Esophagus muscularis mucosa (tissue), 4 donors: ENCODE measurements around the gene LRRTM4. TPM values are rescaled to one million over a fixed set of nuclear protein-coding genes. Genes with fewer than 3 reads are reported as not detected.

ENCODE experiments used
- DNase-seq: peaks from one replicate; pipeline ENCODE4 v3.0.0-alpha.2; 2017; ENCODE audit errors: extremely low spot score
- H3K27ac ChIP-seq, 4 donors: fragments of 200-600 bp; sonication (generic); replicated peaks in 1 of 4; 1 replicate in 3 of 4; 2 replicates in 1 of 4; pipeline ENCODE4 v1.5.1; 2016 to 2019; ENCODE audit warnings: mild to moderate bottlenecking in 1 of 4
- H3K27me3 ChIP-seq, 4 donors: fragments of 200-600 bp; sonication (generic); one replicate each; pipeline versions ENCODE4 v1.5.1 to v1.6.0; 2016 to 2019
- H3K36me3 ChIP-seq, 4 donors: fragments of 200-600 bp; sonication (generic); one replicate each; pipeline ENCODE4 v1.5.1; 2016 to 2019
- H3K4me1 ChIP-seq, 4 donors: fragments of 200-600 bp; sonication (generic); one replicate each; pipeline ENCODE4 v1.5.1; 2016 to 2019
- H3K4me3 ChIP-seq, 4 donors: fragments of 200-600 bp; sonication (generic); 1 replicate in 2 of 4; 2 replicates in 2 of 4; pipeline ENCODE4 v1.5.1; 2016 to 2019; ENCODE audit warnings: mild to moderate bottlenecking in 4 of 4, moderate library complexity in 1 of 4
- H3K9me3 ChIP-seq, 4 donors: fragments of 200-600 bp; sonication (generic); 1 replicate in 3 of 4; 2 replicates in 1 of 4; pipeline ENCODE4 v1.5.1; 2016 to 2019
- CTCF ChIP-seq, 3 experiments: fragments of 200-600 bp in 2 of 3; fragments of 450-650 bp in 1 of 3; sonication (generic) in 2 of 3; IDR thresholded peaks; one replicate each; pipeline ENCODE4 v1.5.1; 2017 to 2019; ENCODE audit warnings: antibody characterized with exemption in 3 of 3, mild to moderate bottlenecking in 2 of 3, moderate library complexity in 1 of 3
- EP300 ChIP-seq: sonication (generic); formaldehyde crosslinking; IDR thresholded peaks from one replicate; pipeline ENCODE4 v1.6.1; 2017; ENCODE audit warnings: antibody characterized with exemption
- POLR2A ChIP-seq: fragments of 450-650 bp; IDR thresholded peaks from one replicate; pipeline ENCODE4 v1.6.1; 2017; ENCODE audit warnings: antibody characterized with exemption, moderate library complexity, mild to moderate bottlenecking, low read depth
- POLR2AphosphoS5 ChIP-seq, 2 donors: sonication (generic); formaldehyde crosslinking; IDR thresholded peaks; one replicate each; pipeline ENCODE4 v1.6.1; 2017; ENCODE audit warnings: antibody characterized with exemption in 2 of 2
- WGBS: methylation state at CpG from one replicate; pipeline ENCODE4 v1.1.5; 2018; 5-methylcytosine and 5-hydroxymethylcytosine counted together
- intact Hi-C: fragments of 100-400 bp; cut with DNase I; formaldehyde crosslinking; loops from one replicate; pipeline ENCODE4 v1.15.1; 2023
- total RNA-seq, 4 donors: library from RNA; depleted of rRNA; stranded (reverse); fragments of >200 nt; gene quantifications; one replicate each; pipeline versions ENCODE4 v1.1.0 to v1.2.1, GENCODE V29; 2016

The LRRTM4 gene
- total RNA-seq, 4 donors from 2014 or later, result 0.17 to 0.97 (median 0.41) TPM

DNA sequence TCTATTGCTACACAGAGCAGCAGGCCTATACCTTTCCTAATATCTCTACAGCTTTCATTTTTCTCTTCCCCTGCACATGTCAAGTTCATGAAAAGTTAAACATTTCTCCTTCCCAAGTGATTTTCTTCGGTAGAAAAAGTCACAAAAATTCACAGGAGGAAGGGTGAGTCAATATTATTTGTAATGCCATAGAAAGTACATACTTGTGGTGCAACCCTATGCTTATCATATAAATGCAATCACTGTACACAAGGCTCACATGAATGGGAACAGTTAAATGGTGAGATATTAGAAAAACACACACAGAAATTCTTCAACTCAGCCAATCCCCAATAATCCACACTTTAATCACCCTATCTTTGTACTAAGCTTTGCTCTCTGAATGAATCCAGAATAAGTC, 651.6 kb downstream of the LRRTM4 start:
- no peak overlapping the region for H3K4me3 ChIP-seq
- H3K27me3 ChIP-seq, result no peaks in the 10 kb centered on the region
- H3K36me3 ChIP-seq, result no peaks in the 10 kb centered on the region
- no peak for TF ChIP-seq EP300
- TF ChIP-seq POLR2AphosphoS5 (IDR thresholded peaks at IDR 0.05), result no peak
- no peak for TF ChIP-seq POLR2A
- no peak for TF ChIP-seq CTCF (IDR thresholded peaks at IDR 0.05)
- no peak for DNase-seq
- 27% methylated on average over 1 of the region's 1 CpG for WGBS
- intact Hi-C loops, result no loop called here
- H3K9me3 ChIP-seq, result no peaks in the 10 kb centered on the region
- no peak overlapping the region for H3K27ac ChIP-seq
- H3K4me1 ChIP-seq, result no peaks in the 10 kb centered on the region

GRCh38 chr2:76870011-76870410, 652.2 kb downstream of the LRRTM4 start:
- H3K4me3 ChIP-seq, result no peak overlapping the region
- no peaks in the 10 kb centered on the region for H3K4me1 ChIP-seq
- WGBS, result 62% methylated on average over 1 of the region's 1 CpG
- no peaks in the 10 kb centered on the region for H3K36me3 ChIP-seq
- DNase-seq, result no peak
- TF ChIP-seq EP300 (no peak), POLR2AphosphoS5 (IDR thresholded peaks at IDR 0.05) (no peak), CTCF (IDR thresholded peaks at IDR 0.05) (no peak), POLR2A (no peak)
- no peaks in the 10 kb centered on the region for H3K9me3 ChIP-seq
- no peak overlapping the region for H3K27ac ChIP-seq
- intact Hi-C loops, result no loop called here
- no peaks in the 10 kb centered on the region for H3K27me3 ChIP-seq

GRCh38 chr2:76867854-76868253, 654.3 kb downstream of the LRRTM4 start:
- DNase-seq, result no peak
- Histone ChIP-seq H3K27me3 (no peaks in the 10 kb centered on the region), H3K9me3 (no peaks in the 10 kb centered on the region), H3K27ac (no peak overlapping the region), H3K4me3 (no peak overlapping the region), H3K4me1 (no peaks in the 10 kb centered on the region), H3K36me3 (no peaks in the 10 kb centered on the region)
- TF ChIP-seq POLR2AphosphoS5 (IDR thresholded peaks at IDR 0.05) (no peak), EP300 (no peak), CTCF (IDR thresholded peaks at IDR 0.05) (no peak), POLR2A (no peak)
- intact Hi-C loops, result no loop called here
- WGBS, result 25% methylated on average over 2 of the region's 2 CpGs

DNA sequence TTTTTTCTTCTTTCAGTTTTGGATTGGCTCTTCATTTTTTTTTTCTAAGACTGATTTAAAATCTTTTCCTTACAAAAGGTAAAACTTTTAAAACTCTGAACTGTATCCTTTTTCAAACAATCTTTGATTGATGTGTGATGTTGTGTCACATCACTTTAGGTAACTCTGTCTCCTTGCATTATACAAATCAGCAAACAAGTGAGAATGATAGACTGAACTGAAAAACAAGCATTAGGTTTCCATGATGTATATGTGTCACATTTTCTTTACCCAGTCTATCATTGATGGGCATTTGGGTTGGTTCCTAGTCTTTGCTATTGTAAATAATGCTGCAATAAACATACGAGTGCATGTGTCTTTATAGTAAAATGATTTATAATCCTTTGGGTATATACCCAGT, 655.7 kb downstream of the LRRTM4 start:
- no peaks in the 10 kb centered on the region for H3K27me3 ChIP-seq
- H3K4me1 ChIP-seq, result no peaks in the 10 kb centered on the region
- H3K4me3 ChIP-seq, result no peak overlapping the region
- TF ChIP-seq POLR2A (no peak), EP300 (no peak), POLR2AphosphoS5 (IDR thresholded peaks at IDR 0.05) (no peak), CTCF (IDR thresholded peaks at IDR 0.05) (no peak)
- H3K9me3 ChIP-seq, result no peaks in the 10 kb centered on the region
- 69% methylated on average over 1 of the region's 1 CpG for WGBS
- no peak overlapping the region for H3K27ac ChIP-seq
- no peak for DNase-seq
- H3K36me3 ChIP-seq, result no peaks in the 10 kb centered on the region
- intact Hi-C loops, result no loop called here

DNA sequence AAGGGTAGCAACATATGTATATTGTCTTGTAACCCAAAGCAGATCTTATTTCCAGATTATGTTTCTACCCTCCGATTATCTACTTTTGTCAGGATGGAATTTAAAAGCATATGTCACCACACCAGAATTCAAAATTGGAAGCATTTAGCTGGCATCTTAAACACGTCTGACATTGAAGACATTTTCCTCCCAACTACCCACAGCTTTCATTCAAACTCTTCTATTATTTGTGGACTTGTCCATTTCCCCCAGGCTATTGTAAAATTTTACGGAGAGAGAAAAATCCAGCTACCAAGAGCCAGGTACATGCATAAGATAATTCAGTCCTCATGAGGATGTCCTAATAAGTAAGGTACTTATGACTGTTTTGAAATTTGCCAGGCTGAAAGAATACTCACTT, 659.3 kb downstream of the LRRTM4 start:
- H3K27ac ChIP-seq, result no peak overlapping the region
- intact Hi-C loops, result no loop called here
- H3K36me3 ChIP-seq, result no peaks in the 10 kb centered on the region
- H3K27me3 ChIP-seq, result no peaks in the 10 kb centered on the region
- no peak overlapping the region for H3K4me3 ChIP-seq
- DNase-seq, result no peak
- H3K4me1 ChIP-seq, result no peaks in the 10 kb centered on the region
- WGBS, result 64% methylated on average over 3 of the region's 3 CpGs
- TF ChIP-seq CTCF (IDR thresholded peaks at IDR 0.05) (no peak), EP300 (no peak), POLR2A (no peak), POLR2AphosphoS5 (IDR thresholded peaks at IDR 0.05) (no peak)
- H3K9me3 ChIP-seq, result no peaks in the 10 kb centered on the region
